HG02973 (cell line): ENCODE results near the gene TRPM2.

Source experiments
- ATAC-seq: cut with Tn5 transposase; IDR thresholded peaks from one replicate; pipeline ENCODE4 v1.9.1; 2021; ENCODE audit warnings: moderate library complexity; ENCODE audit not compliant: unreplicated experiment

Gene TRPM2

DNA sequence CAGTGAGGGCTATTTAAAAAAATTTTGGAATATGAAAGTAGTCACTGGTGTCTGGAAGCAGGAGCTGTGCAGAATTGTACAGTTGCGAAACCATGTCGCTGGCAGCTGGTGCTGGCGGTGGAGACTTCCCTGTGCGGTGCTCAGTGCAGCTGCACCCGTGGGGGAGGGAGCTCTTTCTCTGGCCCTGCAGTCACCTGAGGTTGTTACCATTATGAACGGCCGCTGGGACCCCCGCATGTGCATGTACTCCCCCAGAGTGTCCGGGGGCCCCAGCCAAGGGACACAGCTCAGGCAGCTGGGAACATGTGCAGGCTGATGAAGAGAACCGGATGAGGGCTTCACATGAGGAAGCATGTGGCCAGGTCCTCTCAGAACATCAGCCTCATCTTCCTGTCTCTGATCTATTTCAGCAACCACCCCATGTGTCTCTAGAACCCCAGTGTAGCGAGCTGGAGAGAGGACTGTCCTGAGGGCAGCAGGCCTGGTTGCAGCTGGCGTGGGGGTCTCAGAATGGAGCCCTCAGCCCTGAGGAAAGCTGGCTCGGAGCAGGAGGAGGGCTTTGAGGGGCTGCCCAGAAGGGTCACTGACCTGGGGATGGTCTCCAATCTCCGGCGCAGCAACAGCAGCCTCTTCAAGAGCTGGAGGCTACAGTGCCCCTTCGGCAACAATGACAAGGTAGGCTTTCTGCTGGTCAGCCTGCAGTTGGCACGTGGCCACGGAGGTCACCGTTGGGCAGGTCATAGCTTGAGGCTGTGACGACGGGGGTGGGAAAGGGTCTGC, at the start of gene TRPM2:
TRPM2 (plus strand) TSS at position 431 of the 780 bp plus-strand sequence; CDS start at position 511, 80 bp downstream.
- no peak for ATAC-seq

DNA sequence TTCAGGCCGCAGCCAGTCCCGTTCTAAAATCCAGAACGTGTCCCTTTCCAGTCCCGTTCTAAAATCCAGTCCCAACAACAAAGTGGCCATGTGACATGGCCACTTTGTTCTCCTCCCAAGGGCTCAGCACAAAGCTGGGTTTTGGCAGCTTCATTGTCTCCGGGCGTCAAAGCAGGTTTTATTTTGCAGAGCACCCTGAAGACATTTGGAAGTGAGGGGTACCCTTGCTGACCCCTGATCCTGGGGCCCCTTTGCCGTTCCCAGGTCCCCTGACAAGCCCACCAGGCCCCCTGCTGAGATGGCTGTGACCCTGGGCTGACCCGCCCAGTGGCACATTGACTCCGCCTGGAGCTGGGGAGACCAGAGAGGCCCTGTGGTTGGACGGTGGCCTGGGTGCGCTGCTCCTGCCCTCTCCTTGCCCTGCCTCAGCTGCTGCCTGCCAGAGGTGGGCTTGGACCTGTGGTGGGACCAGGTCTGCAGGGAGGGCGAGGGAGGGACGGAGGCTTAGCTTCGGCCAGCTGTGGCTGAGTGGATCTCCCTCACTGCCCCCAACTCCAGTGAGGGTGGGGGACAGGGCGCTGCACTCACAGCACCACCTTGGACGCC, 49.3 kb upstream of the TRPM2 start:
- ATAC-seq: no peak

DNA sequence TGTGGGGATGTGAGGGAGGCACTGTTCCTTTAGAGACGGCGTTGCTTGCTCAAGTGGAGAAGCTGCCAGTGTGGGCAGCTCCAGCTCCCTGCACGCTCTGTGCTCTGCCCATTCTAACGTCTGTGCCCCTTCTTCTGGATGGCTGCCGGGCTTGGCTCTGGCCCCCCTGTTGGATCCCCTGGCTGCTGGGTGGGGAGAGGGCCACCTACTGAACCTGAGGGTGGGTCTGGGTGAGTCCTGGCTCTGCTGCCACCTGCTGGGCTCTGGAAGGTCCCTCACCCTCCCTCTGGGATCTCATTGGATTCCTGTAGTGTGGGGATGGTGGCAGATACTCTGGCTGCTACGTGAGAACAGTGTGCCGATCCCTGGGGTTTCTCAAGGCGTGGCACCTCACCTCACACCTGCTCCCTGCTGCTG, 48.5 kb upstream of the TRPM2 start:
- ATAC-seq: no peak

DNA sequence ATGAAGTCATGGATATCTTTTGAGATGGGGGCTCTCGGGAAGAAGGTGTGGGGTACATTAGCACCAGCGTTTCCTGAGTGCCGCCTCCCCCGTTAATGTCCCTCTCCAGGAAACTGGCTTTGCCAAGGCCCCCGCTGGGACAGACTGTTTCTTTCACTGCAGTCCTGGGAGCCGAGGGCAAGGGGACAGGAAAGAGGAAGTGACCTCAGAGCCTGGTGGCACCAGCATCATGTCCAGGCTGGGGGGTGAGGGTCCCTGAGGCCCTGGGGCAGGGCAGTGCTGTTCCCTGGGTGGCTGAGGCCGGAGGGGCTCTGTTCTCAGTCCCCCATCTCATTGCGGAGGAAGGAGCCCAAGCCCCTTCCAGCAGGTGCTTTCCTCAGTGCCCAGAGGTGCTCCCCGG, 47.7 kb upstream of the TRPM2 start:
- no peak for ATAC-seq

DNA sequence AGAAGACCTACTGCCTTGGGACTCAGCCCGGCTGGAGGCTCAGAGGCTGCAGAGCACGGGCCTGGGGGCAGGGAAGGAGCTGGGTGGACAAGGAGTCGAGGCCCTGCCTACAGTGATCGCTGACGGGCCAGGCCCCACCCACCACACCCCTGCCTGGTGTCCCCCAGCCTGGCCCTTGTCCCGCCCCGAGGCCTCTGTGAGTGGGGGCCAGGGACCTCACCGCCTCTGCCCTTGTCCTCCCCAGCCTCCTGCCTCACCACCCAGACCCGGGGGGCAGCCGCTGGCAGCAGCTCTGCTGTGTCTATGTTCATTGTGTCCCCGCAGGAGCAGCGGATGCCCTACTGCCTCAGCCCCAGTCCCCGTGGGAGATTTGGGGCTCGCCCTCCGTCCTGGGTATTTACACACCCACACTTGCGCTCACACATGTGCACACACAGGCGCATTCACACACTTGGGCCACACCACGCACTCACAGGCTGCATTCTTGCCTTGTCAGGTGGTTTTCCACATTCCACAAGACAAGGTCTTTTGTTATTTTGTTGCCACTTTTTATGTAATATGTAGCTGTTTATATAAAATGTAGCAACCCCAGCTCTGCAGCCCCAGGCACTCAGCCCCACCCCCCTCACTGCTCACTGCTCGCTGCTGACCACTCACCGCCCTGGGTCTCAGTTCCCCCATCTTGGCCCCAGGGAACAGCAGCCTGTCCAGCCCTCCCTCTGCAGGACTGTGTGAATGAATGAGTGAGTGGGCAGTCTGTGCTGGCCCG, 46.3 kb upstream of the TRPM2 start:
- no peak for ATAC-seq

DNA sequence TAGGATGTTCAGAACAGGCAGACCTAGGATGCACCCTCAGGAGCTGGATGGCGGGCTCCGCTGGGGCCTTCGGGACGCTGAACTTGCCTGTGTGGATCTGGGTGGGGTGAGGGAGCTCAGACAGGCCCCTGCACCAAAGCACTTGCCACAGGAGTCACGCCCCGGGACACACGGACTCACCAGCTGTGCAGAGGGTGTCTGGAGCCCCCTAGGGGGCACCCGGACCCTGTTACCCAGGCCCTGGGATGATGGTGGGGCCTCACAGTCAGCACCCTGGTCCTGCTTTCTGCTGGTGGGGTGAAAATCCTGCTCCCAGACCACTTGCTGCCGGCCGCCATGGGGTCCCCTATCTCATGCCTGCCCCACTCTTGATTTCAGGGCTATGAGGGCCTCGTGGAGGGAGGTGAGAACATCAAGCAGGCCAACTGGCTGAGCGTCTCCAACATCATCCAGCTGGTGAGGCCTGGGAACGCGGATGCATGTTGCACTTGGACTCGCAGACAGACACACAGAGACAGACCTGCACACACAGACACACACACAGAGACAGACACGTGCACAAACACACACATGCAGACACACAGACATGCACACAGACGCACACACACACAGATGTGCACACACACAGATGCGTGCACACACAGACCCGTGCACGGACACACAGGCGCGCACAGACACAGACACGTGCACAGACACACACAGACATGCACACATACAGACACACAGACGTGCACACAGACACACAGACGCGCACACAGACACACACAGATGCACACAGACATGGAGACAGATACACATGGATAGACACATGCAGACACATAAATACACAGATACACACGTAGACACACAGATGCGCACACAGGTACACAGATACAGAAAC, 42.6 kb upstream of the TRPM2 start:
- ATAC-seq: no peak

DNA sequence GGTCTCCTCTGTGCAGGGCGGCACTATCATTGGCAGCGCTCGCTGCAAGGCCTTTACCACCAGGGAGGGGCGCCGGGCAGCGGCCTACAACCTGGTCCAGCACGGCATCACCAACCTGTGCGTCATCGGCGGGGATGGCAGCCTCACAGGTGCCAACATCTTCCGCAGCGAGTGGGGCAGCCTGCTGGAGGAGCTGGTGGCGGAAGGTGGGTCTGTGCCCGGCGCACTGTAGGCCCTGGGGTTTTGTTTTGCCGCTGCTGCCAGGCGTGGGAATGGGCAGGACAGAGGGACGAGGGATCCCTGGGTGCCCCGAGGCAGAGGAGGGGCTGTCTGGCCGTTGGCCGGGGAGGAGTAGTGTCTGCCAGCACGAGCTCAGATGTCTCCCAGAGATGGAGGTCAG, 41.3 kb upstream of the TRPM2 start:
- ATAC-seq: no peak

DNA sequence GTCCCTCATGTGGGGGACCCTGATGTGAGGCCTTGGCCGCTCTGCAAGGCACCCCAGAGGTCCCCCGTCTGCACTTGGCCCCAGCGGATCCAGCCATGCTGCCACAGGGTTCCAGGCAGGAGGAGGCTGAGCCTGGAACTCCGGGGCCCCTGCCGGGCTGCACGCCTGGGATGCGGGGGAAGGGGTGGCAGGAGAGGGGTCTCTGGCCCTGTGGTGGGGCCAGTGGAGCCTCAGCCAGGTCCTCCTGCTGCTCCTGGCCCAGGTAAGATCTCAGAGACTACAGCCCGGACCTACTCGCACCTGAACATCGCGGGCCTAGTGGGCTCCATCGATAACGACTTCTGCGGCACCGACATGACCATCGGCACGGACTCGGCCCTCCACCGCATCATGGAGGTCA, 40.7 kb upstream of the TRPM2 start:
- ATAC-seq: no peak

DNA sequence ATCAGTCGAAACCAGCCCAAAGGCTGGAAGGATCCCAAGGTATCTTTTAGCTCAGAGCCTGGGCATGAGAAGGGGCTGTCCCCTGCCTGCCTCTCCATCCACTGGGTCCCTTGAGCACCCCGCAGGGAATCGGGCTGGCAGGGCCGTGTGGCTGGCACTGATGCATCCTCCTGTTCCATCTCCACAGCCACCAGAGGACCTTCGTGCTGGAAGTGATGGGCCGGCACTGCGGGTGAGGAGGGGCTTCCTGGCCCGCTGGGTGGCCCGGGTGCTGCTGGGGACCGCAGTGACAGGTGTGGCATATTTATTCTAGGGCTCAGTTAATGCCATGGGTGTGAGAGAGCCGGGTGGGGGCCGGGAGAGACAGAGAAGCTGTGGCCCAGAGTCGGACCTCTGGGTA, 40.0 kb upstream of the TRPM2 start:
- no peak for ATAC-seq

DNA sequence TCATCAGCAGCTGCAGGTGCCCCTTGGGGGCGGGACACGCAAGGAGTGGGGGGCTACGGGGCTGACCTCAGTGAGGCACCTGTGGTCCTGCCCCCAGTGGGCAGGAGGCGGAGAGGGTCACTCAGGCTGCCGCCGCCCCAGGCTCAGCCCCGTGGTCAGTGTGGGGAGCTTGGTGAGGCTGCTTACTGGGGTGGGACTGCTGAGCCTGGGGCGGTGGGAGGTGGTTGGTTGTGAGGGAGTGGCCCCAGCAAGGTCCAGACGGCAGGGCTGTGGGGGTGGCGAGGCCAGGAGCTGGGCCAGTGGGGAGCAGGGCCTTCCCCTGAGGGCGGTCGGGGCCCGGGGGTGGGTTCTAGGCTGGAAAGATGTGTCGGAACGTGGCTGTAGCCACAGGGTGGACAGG, 39.3 kb upstream of the TRPM2 start:
- no peak for ATAC-seq

DNA sequence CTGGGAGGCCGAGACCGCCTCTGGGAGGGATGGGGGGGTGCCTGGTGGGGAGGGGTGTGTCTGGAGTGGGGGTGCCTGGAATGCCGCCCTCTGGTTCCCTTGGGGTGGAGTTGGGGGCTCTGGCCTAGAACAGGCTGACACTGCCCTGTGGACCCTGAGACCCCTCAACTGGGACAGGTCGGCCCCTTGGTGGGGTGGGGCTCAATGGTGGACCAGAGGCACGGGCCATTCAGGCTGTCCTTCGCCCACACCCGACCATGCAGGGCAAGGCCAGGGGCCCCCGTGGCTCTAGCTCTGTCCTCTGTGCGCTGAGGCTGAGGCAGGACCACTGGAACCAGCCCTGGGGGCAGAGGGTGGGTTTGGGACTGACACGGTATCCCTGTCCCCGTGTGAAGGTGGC, 38.9 kb upstream of the TRPM2 start:
- no peak for ATAC-seq

DNA sequence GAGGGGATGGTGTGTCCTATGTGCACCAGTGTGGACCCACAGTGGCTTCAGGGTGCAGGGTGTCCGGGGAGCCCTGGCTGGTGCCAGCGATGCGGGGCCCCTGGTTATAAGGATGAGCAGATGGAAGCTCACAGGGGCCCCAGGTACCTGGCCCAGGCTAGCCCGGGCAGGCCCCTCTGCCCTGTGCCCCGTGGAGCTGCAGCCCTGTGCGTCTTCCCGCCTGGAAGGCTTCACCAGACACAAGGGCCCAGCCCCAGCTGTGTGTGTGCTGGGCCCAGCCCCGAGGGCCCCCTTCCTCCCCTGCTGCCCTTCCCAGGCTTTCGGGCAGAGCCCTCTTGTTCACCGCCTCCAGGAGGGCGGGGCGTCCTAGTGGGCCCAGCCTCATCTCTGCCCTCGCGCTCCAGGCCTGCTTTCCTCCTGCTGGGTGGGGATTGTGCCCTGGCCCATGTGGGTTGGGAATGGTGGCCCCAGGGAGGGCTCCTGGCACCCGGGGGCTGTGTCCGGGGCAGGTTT, 37.7 kb upstream of the TRPM2 start:
- no peak for ATAC-seq

DNA sequence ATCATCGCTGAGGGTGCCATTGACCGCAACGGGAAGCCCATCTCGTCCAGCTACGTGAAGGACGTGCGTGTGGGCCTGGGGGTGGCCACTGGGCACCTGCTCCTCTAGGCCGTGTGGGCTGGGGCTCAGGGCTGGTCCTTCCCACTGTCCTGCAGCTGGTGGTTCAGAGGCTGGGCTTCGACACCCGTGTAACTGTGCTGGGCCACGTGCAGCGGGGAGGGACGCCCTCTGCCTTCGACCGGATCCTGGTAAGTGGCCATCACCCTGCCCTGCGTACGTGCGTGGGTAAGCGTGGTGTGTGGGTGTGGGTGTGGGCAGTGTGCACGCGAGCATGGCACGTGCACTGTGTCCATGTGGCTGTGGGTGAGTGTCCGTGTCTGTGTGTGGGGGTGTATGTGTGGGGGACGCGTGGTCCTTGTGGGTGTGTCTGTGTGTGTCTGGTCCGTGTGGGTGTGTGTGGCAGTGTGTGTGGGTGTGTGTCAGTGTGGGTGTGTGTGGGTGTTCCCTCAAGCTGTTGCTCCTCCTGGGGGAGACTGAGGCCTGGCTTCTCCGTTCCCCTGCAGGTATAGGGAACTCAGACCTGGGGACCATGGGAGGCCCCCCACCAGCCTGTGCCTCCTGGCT, 37.0 kb upstream of the TRPM2 start:
- no peak for ATAC-seq

DNA sequence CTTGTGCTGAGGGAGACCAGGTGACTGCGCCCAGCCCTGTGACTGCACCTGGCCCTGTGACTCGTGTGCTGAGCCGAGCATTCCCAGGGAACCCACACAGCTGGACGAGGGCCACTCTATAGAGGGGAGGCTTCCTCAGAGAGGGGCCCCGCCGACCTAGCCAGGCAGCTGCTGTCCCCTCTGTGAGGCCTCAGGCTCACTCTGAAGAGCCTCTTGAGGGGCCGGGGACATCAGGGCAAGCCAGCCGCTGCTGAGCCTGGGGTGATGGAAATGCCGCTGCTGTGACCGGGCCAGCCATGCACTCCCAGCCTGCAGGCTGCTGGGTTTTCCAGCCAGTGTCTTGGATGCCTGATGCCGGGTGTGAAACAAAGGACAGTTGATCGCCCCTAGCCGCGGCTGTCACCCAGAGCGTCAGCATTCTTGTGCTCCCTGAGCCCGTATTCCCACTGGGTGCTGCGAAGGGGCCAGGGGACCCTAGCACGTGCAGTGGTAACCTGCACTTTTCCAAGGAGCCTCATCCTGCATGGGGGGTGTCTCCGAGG, 36.1 kb upstream of the TRPM2 start:
- no peak for ATAC-seq

DNA sequence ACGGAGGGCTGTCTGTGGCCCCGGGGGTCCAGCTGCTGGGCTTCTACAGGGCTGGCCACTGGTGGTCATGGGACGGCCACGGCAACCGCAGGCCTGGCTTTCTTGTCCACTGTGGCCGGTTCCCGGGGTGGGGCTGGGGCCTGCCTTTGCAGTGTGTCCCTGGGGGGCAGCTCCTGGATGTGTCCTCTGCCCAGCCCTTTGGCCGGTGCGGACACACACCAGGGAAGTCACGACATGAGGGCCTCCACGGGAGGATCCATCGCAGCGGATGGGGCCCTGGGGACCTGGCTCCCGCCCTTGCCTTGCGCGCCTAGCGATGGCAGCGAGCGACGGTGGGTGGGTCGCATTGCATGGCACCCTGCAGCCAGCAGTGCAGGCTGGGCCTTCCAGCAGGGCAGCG, 35.5 kb upstream of the TRPM2 start:
- ATAC-seq: no peak

DNA sequence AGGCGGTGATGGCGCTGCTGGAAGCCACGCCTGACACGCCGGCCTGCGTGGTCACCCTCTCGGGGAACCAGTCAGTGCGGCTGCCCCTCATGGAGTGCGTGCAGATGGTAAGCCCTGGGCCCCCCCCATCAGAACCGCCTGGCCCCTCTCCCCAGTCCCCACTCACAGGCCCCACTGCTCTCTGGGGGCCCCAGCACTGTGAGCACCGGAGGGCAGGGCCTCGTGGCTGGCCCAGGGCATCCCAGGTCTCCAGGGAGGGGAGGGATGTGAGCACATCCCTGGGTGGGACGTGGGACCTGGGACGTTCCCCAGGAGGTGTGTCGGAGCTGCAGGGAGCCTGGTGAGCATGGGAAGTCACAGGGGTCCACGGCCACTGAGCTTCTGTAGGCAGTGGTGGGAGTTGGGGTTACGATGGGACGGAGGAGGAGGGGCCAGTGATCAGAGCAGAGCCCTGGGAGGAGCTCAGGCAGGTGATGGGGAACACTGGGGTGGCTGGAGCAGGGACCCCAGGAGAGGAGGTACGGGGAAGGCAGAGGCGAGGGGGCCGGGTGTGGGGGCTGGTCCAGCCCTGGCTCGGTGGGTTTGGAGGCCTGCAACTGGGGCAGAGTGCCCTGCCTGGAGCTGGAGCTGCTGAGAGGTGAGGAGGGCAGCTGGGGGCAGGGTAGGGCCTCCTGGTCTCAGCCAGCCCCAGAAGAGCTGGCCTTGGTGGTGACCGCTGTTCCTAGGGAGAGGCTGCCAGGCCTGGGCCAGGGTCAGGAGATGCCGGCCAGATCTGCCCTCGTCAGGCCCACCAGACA, 34.7 kb upstream of the TRPM2 start:
- ATAC-seq: no peak

DNA sequence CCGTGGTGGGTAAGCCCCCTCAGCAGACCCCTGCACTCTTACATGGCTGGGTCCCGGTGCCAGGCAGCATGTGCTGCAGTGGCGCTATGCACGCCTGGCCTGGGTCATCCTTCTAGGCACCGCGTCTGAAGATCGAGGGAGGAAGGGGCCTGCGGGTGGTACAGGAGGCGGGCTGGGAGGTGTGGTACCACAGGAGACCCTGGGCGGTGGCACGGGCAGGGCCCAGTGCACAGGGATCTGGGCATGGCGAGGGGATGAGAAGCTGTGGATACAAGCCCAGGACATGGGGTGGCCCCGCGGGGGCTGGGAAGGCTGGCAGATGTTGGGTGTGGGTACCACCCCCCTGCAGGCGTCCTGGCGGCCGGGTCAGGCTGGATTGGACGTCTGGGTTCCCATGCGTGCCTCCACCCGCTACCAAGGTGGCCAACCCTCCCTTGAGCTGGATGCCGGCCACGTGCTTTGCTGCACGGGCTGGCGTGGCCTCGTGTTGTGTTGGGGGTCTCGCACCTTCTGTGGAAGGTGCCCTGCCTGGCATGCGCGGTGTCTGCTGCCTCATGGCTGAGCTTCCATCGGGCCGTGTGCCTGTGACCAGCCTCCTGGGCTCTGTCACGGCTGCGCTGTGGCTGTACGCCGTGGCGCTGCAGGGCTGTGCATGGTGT, 33.9 kb upstream of the TRPM2 start:
- ATAC-seq: no peak

DNA sequence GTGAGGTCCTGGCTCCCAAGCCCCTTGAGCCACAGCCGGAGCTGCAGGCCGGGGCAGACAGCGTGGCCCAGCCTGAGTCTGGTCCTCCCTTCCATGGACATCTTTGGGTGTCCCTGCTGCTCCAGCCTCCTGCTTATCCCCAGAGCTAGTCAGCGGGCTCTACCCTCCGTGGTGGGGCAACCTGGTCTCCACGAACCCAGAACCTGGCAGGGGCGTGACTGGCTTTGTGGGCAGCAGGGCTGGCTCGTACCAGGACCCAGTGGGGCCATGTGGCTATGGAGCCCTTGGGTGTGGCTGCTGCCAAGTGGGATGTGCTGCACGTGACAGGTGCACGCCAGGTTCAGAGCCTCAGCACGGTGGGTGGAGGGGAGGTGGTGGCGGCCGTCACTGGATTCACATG, 32.6 kb upstream of the TRPM2 start:
- ATAC-seq: no peak
